B cell (primary cell): Measurements from ENCODE around the gene MYLK3. TPM values are rescaled to one million over a fixed set of nuclear protein-coding genes. Genes with fewer than 3 reads are reported as not detected.

ENCODE experiments used
- ATAC-seq: fragments of 200-7000 bp; cut with Tn5 transposase; one replicate; pipeline ENCODE4 v1.10.0; 2021; ENCODE audit warnings: low read depth, mild to moderate bottlenecking, moderate number of reproducible peaks, moderate library complexity
- CTCF ChIA-PET: fragments of 350-600 bp; sonication (Branson Sonifier 250); formaldehyde crosslinking; loops from one replicate; lab custom pipeline; 2021; ENCODE audit warnings: antibody characterized with exemption, inconsistent platforms; lab: Charles Lee
- POLR2A ChIA-PET: fragments of 350-600 bp; sonication (Branson Sonifier 250); formaldehyde crosslinking; loops from one replicate; lab custom pipeline; 2021; ENCODE audit warnings: antibody characterized with exemption; lab: Charles Lee
- DNase-seq: peaks from one replicate; pipeline ENCODE4 v3.0.0; 2013
- H2AFZ ChIP-seq: 2 replicates; pipeline ENCODE4 v1.6.1; 2012; ENCODE audit warnings: mild to moderate bottlenecking, low read depth, low read length; ENCODE audit not compliant: insufficient read depth, poor library complexity, severe bottlenecking
- H3K27ac ChIP-seq, 2 donors: 1 replicate in 1 of 2; 2 replicates in 1 of 2; pipeline ENCODE4 v1.5.1; 2012 to 2013; ENCODE audit warnings: low read length in 2 of 2, mild to moderate bottlenecking in 2 of 2, moderate library complexity in 1 of 2
- H3K27me3 ChIP-seq, 4 experiments: fragments of 200-600 bp in 1 of 4; sonication (generic) in 1 of 4; replicated peaks in 1 of 4; 1 replicate in 2 of 4; 2 replicates in 2 of 4; pipeline versions ENCODE4 v1.6.1 to v1.7.0; 2013 to 2016; ENCODE audit warnings: low read length in 3 of 4, mild to moderate bottlenecking in 2 of 4, mixed read lengths in 1 of 4, moderate library complexity in 1 of 4; ENCODE audit not compliant: insufficient read depth in 4 of 4, control insufficient read depth in 3 of 4; ENCODE audit errors: control extremely low read depth in 1 of 4
- H3K36me3 ChIP-seq, 2 experiments: replicated peaks in 1 of 2; 1 replicate in 1 of 2; 2 replicates in 1 of 2; pipeline versions ENCODE4 v1.6.1 to v1.7.1; 2013; ENCODE audit warnings: low read length in 1 of 2; ENCODE audit not compliant: insufficient read depth in 2 of 2, control insufficient read depth in 1 of 2; ENCODE audit errors: control extremely low read depth in 1 of 2, extremely low read depth in 1 of 2
- H3K4me1 ChIP-seq, 2 donors: fragments of 200-600 bp in 1 of 2; sonication (generic) in 1 of 2; 1 replicate in 1 of 2; 2 replicates in 1 of 2; pipeline versions ENCODE4 v1.5.1 to v1.6.1; 2013 to 2017; ENCODE audit warnings: low read length in 2 of 2; ENCODE audit not compliant: control insufficient read depth in 2 of 2, insufficient read depth in 2 of 2
- H3K4me2 ChIP-seq: replicated peaks from 2 replicates; pipeline ENCODE3; 2012; ENCODE audit warnings: mild to moderate bottlenecking, low read depth, low read length; ENCODE audit not compliant: poor library complexity, severe bottlenecking
- H3K4me3 ChIP-seq, 5 experiments: fragments of 200-600 bp in 1 of 5; sonication (generic) in 1 of 5; 1 replicate in 3 of 5; 2 replicates in 2 of 5; pipeline versions ENCODE4 v1.5.1 to v1.7.0; 2011 to 2016; ENCODE audit warnings: low read length in 4 of 5, mild to moderate bottlenecking in 4 of 5, low read depth in 2 of 5, control low read depth in 1 of 5, moderate library complexity in 1 of 5; ENCODE audit not compliant: insufficient read depth in 1 of 5; ENCODE audit errors: control extremely low read depth in 1 of 5, extremely low read depth in 1 of 5
- H3K79me2 ChIP-seq: fragments of 200-600 bp; sonication (generic); one replicate; pipeline ENCODE4 v1.6.0; 2016; ENCODE audit warnings: low read length; ENCODE audit not compliant: control insufficient read depth, insufficient read depth
- H3K9ac ChIP-seq: fragments of 200-600 bp; sonication (generic); 2 replicates; pipeline ENCODE4 v1.6.1; 2017; ENCODE audit warnings: mild to moderate bottlenecking, low read length, moderate library complexity
- H3K9me3 ChIP-seq, 3 donors: one replicate each; pipeline versions ENCODE4 v1.6.1 to v1.7.1; 2013; ENCODE audit warnings: low read length in 2 of 3; ENCODE audit not compliant: control insufficient read depth in 2 of 3, insufficient read depth in 1 of 3; ENCODE audit errors: control extremely low read depth in 1 of 3
- H4K20me1 ChIP-seq: 2 replicates; pipeline ENCODE4 v1.6.0; 2012; ENCODE audit warnings: mild to moderate bottlenecking, low read length; ENCODE audit not compliant: insufficient read depth, control insufficient read depth, poor library complexity, severe bottlenecking
- H3K27ac Mint-ChIP-seq: one replicate; pipeline ENCODE4 v1.8.0; 2021; ENCODE audit warnings: mixed read lengths
- H3K27me3 Mint-ChIP-seq: one replicate; pipeline ENCODE4 v1.8.0; 2021; ENCODE audit warnings: mixed read lengths
- H3K4me1 Mint-ChIP-seq: one replicate; pipeline ENCODE4 v1.8.0; 2021; ENCODE audit warnings: mixed read lengths
- H3K4me3 Mint-ChIP-seq: one replicate; pipeline ENCODE4 v1.8.0; 2021; ENCODE audit warnings: mixed read lengths
- H3K9me3 Mint-ChIP-seq: one replicate; pipeline ENCODE4 v1.8.0; 2022; ENCODE audit warnings: mixed read lengths; ENCODE audit not compliant: insufficient read depth
- EZH2 ChIP-seq: IDR thresholded peaks from 2 replicates; pipeline ENCODE4 v1.6.1; 2012; ENCODE audit warnings: borderline replicate concordance, low read depth, mild to moderate bottlenecking, moderate library complexity, low read length; ENCODE audit not compliant: insufficient read depth, poor library complexity, severe bottlenecking
- WGBS: methylation state at CpG from one replicate; pipeline ENCODE4 v1.1.5; 2013; ENCODE audit warnings: missing lambda C conversion rate; ENCODE audit not compliant: insufficient coverage; 5-methylcytosine and 5-hydroxymethylcytosine counted together
- intact Hi-C: fragments of 100-400 bp; cut with micrococcal nuclease; formaldehyde crosslinking; loops from one replicate; pipeline ENCODE4 v1.10.0; 2022
- polyA plus RNA-seq: library from polyadenylated mRNA; depleted of rRNA; stranded (reverse); fragments of >200 nt; gene quantifications from 2 replicates; pipeline ENCODE4 v1.2.3, GENCODE V29; 2012
- total RNA-seq, 2 donors: library from RNA; stranded (reverse); fragments of 120-200 nt in 1 of 2; gene quantifications; 1 replicate in 1 of 2; 2 replicates in 1 of 2; pipeline versions ENCODE4 v1.2.3 to v1.2.4, GENCODE V29; 2013 to 2022
- TF ChIP-seq, protein P1 (sequence below): fragments of 200-600 bp; IDR thresholded peaks from one replicate; pipeline ENCODE4 v1.8.0; 2022; ENCODE audit warnings: antibody characterized with exemption, mild to moderate bottlenecking

The MYLK3 gene
- total and polyA plus RNA-seq, 2 donors (not counting 1 experiment from before 2014, with no cell fraction given): 0.01 to 0.10 TPM

DNA sequence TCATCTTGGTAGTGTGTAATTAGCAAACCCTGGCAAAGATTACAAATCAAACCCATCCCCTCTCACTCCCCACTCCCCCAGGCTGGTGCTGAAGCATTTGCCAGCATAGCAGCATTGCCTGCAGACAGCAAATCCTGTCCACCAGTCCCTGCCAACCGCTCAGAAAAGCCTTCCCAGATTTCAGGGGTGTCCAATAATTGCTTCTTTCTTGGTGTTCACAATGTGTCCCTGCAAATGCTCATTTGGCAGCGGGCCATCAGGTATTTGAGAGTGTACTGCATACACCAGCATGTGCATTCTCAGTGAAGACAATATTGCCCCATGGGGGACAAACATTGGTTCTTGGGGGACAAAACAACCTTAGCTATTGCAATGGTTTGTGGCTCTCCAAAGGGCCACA lies 30.5 kb downstream of the MYLK3 start:
- DNase-seq (no peak), ATAC-seq (no peak)
- Mint-ChIP-seq H3K4me3 (no peak overlapping the region), H3K27ac (no peak overlapping the region), H3K4me1 (peaks cover 9% of the 10 kb centered on the region), H3K27me3 (no peaks in the 10 kb centered on the region), H3K9me3 (no peaks in the 10 kb centered on the region)
- WGBS: 100% methylated on average over 2 of the region's 2 CpGs
- TF ChIP-seq, protein P1, sequence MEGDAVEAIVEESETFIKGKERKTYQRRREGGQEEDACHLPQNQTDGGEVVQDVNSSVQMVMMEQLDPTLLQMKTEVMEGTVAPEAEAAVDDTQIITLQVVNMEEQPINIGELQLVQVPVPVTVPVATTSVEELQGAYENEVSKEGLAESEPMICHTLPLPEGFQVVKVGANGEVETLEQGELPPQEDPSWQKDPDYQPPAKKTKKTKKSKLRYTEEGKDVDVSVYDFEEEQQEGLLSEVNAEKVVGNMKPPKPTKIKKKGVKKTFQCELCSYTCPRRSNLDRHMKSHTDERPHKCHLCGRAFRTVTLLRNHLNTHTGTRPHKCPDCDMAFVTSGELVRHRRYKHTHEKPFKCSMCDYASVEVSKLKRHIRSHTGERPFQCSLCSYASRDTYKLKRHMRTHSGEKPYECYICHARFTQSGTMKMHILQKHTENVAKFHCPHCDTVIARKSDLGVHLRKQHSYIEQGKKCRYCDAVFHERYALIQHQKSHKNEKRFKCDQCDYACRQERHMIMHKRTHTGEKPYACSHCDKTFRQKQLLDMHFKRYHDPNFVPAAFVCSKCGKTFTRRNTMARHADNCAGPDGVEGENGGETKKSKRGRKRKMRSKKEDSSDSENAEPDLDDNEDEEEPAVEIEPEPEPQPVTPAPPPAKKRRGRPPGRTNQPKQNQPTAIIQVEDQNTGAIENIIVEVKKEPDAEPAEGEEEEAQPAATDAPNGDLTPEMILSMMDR: no peak
- TF ChIP-seq EZH2: no peak
- H3K79me2 ChIP-seq: no peaks in the 10 kb centered on the region
- peaks cover 10 to 11% of the 10 kb centered on the region in 2 donors for H3K4me1 ChIP-seq
- H3K27me3 ChIP-seq: peaks cover 0 to 4% (median 0%) of the 10 kb centered on the region in 4 experiments
- no peaks in the 10 kb centered on the region for H4K20me1 ChIP-seq
- no peak overlapping the region for H3K4me3 ChIP-seq
- H3K4me2 ChIP-seq: no peak overlapping the region
- H2AFZ ChIP-seq: no peak overlapping the region
- intact Hi-C loops: no loop called here
- H3K36me3 ChIP-seq: no peaks in the 10 kb centered on the region
- no peaks in the 10 kb centered on the region for H3K9me3 ChIP-seq
- no peak overlapping the region for H3K9ac ChIP-seq
- no peak overlapping the region for H3K27ac ChIP-seq
- CTCF ChIA-PET: no interaction called here
- POLR2A ChIA-PET: interaction anchor here (0.6 kb wide), 1 partner anchor 230 kb away, joined by 3 read pairs; no protein-coding TSS in a partner anchor

GRCh38 chr16:46715769-46716305 lies 32.3 kb downstream of the MYLK3 start:
- Mint-ChIP-seq H3K4me3 (no peak overlapping the region), H3K4me1 (peaks cover 14% of the 10 kb centered on the region), H3K27ac (no peak overlapping the region), H3K27me3 (no peaks in the 10 kb centered on the region), H3K9me3 (no peaks in the 10 kb centered on the region)
- ChIA-PET POLR2A (no interaction called here), CTCF (no interaction called here)
- Histone ChIP-seq H3K9ac (no peak overlapping the region), H3K4me1 (peaks cover 15 to 18% of the 10 kb centered on the region in 2 donors), H2AFZ (no peak overlapping the region), H3K27ac (no peak overlapping the region), H3K9me3 (no peaks in the 10 kb centered on the region), H3K27me3 (peaks cover 0 to 4% (median 0%) of the 10 kb centered on the region in 4 experiments), H3K79me2 (no peaks in the 10 kb centered on the region), H4K20me1 (no peaks in the 10 kb centered on the region), H3K4me3 (no peak overlapping the region), H3K4me2 (no peak overlapping the region), H3K36me3 (no peaks in the 10 kb centered on the region)
- ATAC-seq (no peak), DNase-seq (no peak)
- intact Hi-C loops: no loop called here
- WGBS: 45% methylated on average over 4 of the region's 6 CpGs
- no peak for TF ChIP-seq EZH2
- TF ChIP-seq, protein P1: no peak
